ENCODE measurements around the gene CCL14. TPM values are rescaled to one million over a fixed set of nuclear protein-coding genes. Genes with fewer than 3 reads are reported as not detected.

Gene CCL14
- total and polyA plus RNA-seq, 2 of the 8 experiments (the other 6 are each of a cell fraction or from before 2014, with no cell fraction given) = not detected

GRCh38 chr17:35963663-35964062, 22.9 kb downstream of the CCL14 start:
- H2AFZ ChIP-seq (ENCODE audit: low read length) = no peak overlapping the region
- no peak overlapping the region for H3K4ac ChIP-seq (replicated peaks; ENCODE audit: insufficient read length, low read depth, low read length)
- no peaks in the 10 kb centered on the region for H3K79me2 ChIP-seq (ENCODE audit: control insufficient read depth in 1 of 2, insufficient read depth in 2 of 2, low read length in 2 of 2)
- 93% methylated on average over 6 of the region's 6 CpGs; no CpG with 5 or more reads in 1 of the 2 experiments for WGBS, 2 experiments (ENCODE audit: extremely low coverage in 1 of 2, insufficient coverage in 1 of 2, insufficient read length in 1 of 2, insufficient replicate concordance in 2 of 2, low coverage in 1 of 2, low lambda C conversion rate in 2 of 2, missing lambda C conversion rate in 1 of 2)
- no peak overlapping the region for H2BK12ac ChIP-seq (ENCODE audit: low read depth, low read length)
- H3K9me3 ChIP-seq (ENCODE audit: insufficient read depth in 2 of 2, low read depth in 1 of 2, low read length in 1 of 2) = no peaks in the 10 kb centered on the region
- H2BK120ac ChIP-seq (replicated peaks; ENCODE audit: low read depth, low read length) = no peak overlapping the region
- H2AK5ac ChIP-seq (ENCODE audit: low read depth, low read length) = no peak overlapping the region
- H3K18ac ChIP-seq (ENCODE audit: extremely low read depth, low read length) = no peak overlapping the region
- H3K4me3 ChIP-seq (ENCODE audit: extremely low read depth in 1 of 4, insufficient read depth in 2 of 4, low read depth in 3 of 4, low read length in 4 of 4) = no peak overlapping the region
- H2BK5ac ChIP-seq (ENCODE audit: low read depth, low read length) = no peak overlapping the region
- no peak overlapping the region for H4K91ac ChIP-seq (replicated peaks; ENCODE audit: insufficient read length, low read length)
- H3K23ac ChIP-seq (ENCODE audit: insufficient read length) = no peak overlapping the region
- H2BK15ac ChIP-seq (ENCODE audit: low read length) = no peak overlapping the region
- no peaks in the 10 kb centered on the region for H4K20me1 ChIP-seq (replicated peaks in 1 of 2; ENCODE audit: control insufficient read depth in 1 of 2, insufficient read depth in 2 of 2, low read length in 2 of 2)
- H4K8ac ChIP-seq (ENCODE audit: extremely low read depth, insufficient read depth, low read length) = no peak overlapping the region
- no peak overlapping the region for H3K56ac ChIP-seq (replicated peaks; ENCODE audit: insufficient read length, low read depth, low read length)
- no peak overlapping the region for H4K5ac ChIP-seq (ENCODE audit: insufficient read length, low read depth, low read length)
- no peak overlapping the region for H3K9ac ChIP-seq (replicated peaks in 1 of 4; ENCODE audit: extremely low read depth in 1 of 4, low read depth in 3 of 4, low read length in 3 of 4)
- H3K36me3 ChIP-seq (ENCODE audit: control insufficient read depth in 2 of 4, insufficient read depth in 4 of 4, low read length in 3 of 4) = no peaks in the 10 kb centered on the region
- H3K27ac ChIP-seq (ENCODE audit: low read depth, low read length) = no peak overlapping the region
- no peak for FAIRE-seq
- no peak for DNase-seq (ENCODE audit: low read depth in 1 of 2, low spot score in 2 of 2)
- no peak overlapping the region for H3K14ac ChIP-seq (ENCODE audit: insufficient read length)
- H3K23me2 ChIP-seq (ENCODE audit: low read depth, low read length) = no peaks in the 10 kb centered on the region
- ChIA-PET CTCF (ENCODE audit: partially characterized antibody) (interaction anchor here (0.8 to 1.1 kb wide), 2 partner anchors 12 to 53 kb away, joined by 3 to 4 read pairs; partner anchors contain the start of gene CCL23), POLR2A (ENCODE audit: partially characterized antibody) (no interaction called here)
- H2BK20ac ChIP-seq (ENCODE audit: low read length) = no peak overlapping the region
- H3K4me1 ChIP-seq (replicated peaks in 1 of 4; ENCODE audit: control insufficient read depth in 3 of 4, insufficient read depth in 4 of 4, low read length in 3 of 4) = no peaks in the 10 kb centered on the region
- H3K79me1 ChIP-seq (ENCODE audit: low read depth, low read length) = no peaks in the 10 kb centered on the region
- no peaks in the 10 kb centered on the region for H3K27me3 ChIP-seq (replicated peaks in 1 of 4; ENCODE audit: control insufficient read depth in 3 of 4, extremely low read depth in 1 of 4, insufficient read depth in 3 of 4, low read length in 3 of 4)
- no peak overlapping the region for H3K4me2 ChIP-seq (ENCODE audit: insufficient read depth in 1 of 2, low read depth in 2 of 2, low read length in 2 of 2)
- TF ChIP-seq YY1 (IDR thresholded peaks at IDR 0.05; ENCODE audit: low read depth, low read length) (no peak), POLR2A (IDR thresholded peaks at IDR 0.05; ENCODE audit: control extremely low read depth in 1 of 2, low read depth in 2 of 2, low read length in 2 of 2) (no peak), NRF1 (IDR thresholded peaks at IDR 0.05; ENCODE audit: low read depth, low read length) (no peak), RFX5 (IDR thresholded peaks at IDR 0.05; ENCODE audit: borderline replicate concordance, low read depth, low read length) (no peak), EZH2 (IDR thresholded peaks at IDR 0.05; ENCODE audit: low read depth, low read length, severe bottlenecking) (no peak), SAP30 (IDR thresholded peaks at IDR 0.05; ENCODE audit: insufficient read depth, insufficient replicate concordance, low read length) (no peak), ZNF274 (IDR thresholded peaks at IDR 0.05; ENCODE audit: borderline replicate concordance, extremely low read depth, low read length) (no peak), SP2 (IDR thresholded peaks at IDR 0.05; ENCODE audit: low read length) (no peak), JUND (IDR thresholded peaks at IDR 0.05; ENCODE audit: low read length) (no peak), HDAC2 (IDR thresholded peaks at IDR 0.05; ENCODE audit: borderline replicate concordance in 1 of 2, low read depth in 2 of 2, low read length in 2 of 2) (no peak), CTCF (IDR thresholded peaks at IDR 0.05; ENCODE audit: control extremely low read depth in 1 of 3, insufficient read depth in 1 of 3, low read depth in 1 of 3, low read length in 3 of 3) (no peak), KDM5A (IDR thresholded peaks at IDR 0.05; ENCODE audit: low read length) (no peak), BACH1 (IDR thresholded peaks at IDR 0.05; ENCODE audit: low read length) (no peak)
